ENCODE results near the gene FILIP1L.

FILIP1L gene

DNA sequence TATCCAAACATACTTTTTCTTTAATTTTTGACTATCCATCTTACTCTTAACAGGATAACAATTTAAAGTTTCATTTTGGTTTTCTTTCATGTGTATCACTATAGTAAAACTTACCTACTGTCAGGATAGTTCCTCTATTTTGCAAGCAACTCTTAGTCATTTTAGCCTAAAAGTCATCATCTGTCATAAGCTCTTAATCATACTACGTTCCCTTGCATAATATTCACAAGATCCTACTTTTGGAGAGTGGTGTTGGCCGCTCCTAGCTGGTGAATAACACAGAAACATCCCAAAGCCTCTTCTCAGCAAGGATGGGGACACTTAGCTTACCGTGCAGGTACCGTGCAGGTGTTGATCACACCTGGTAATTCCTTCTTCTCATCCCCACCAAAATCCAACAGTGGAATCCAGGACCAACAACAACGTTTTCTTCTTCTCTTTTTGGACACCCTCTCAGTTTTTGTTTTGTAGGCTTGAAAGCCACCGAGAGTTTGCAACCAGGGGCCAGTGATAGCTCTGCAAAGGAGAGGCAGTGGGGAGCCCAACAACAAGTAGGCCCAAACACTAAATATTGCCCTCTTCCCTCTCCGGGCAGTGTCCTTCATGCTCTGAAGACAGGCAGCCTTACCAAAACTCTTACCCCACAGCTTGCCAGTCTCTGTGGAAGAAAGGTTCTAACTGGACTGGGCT is 433 bp downstream of the FILIP1L start:
- TF ChIP-seq, protein P1, sequence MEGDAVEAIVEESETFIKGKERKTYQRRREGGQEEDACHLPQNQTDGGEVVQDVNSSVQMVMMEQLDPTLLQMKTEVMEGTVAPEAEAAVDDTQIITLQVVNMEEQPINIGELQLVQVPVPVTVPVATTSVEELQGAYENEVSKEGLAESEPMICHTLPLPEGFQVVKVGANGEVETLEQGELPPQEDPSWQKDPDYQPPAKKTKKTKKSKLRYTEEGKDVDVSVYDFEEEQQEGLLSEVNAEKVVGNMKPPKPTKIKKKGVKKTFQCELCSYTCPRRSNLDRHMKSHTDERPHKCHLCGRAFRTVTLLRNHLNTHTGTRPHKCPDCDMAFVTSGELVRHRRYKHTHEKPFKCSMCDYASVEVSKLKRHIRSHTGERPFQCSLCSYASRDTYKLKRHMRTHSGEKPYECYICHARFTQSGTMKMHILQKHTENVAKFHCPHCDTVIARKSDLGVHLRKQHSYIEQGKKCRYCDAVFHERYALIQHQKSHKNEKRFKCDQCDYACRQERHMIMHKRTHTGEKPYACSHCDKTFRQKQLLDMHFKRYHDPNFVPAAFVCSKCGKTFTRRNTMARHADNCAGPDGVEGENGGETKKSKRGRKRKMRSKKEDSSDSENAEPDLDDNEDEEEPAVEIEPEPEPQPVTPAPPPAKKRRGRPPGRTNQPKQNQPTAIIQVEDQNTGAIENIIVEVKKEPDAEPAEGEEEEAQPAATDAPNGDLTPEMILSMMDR (IDR thresholded peaks at IDR 0.05; ENCODE audit: poor library complexity, severe bottlenecking), result no peak
- Histone ChIP-seq H3K27ac (ENCODE audit: poor library complexity, severe bottlenecking) (no peak overlapping the region), H3K36me3 (ENCODE audit: low read depth) (no peaks in the 10 kb centered on the region), H3K4me3 (ENCODE audit: severe bottlenecking) (no peak overlapping the region), H3K27me3 (ENCODE audit: insufficient read depth, poor library complexity, severe bottlenecking) (no peaks in the 10 kb centered on the region), H3K9me3 (ENCODE audit: severe bottlenecking) (no peaks in the 10 kb centered on the region), H3K4me1 (ENCODE audit: insufficient read depth, poor library complexity, severe bottlenecking) (no peaks in the 10 kb centered on the region)
- peak; percentile 67 for ATAC-seq (ENCODE audit: low read depth)
- no peak for DNase-seq (ENCODE audit: low spot score)

DNA sequence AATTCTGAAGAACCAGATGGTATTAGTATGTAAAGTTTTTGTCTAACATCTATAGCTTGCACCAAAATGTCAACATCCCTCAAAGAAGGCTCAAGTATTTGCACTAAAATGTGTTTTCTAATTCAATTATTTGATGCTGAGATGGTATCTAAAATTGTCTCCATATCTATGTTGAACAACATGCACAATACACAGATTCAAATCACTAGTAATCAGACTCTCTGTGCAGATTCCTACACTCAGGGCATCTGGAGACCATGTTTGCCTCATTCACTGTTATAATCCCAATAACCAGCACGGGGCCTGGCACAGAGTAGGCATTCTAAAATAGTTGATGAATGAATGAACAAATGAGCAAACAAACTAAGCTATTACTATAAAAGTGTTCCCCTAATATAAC is 2.6 kb downstream of the FILIP1L start:
- Histone ChIP-seq H3K27me3 (ENCODE audit: insufficient read depth, poor library complexity, severe bottlenecking) (no peaks in the 10 kb centered on the region), H3K27ac (ENCODE audit: poor library complexity, severe bottlenecking) (no peak overlapping the region)
- no peak for ATAC-seq (ENCODE audit: low read depth)

DNA sequence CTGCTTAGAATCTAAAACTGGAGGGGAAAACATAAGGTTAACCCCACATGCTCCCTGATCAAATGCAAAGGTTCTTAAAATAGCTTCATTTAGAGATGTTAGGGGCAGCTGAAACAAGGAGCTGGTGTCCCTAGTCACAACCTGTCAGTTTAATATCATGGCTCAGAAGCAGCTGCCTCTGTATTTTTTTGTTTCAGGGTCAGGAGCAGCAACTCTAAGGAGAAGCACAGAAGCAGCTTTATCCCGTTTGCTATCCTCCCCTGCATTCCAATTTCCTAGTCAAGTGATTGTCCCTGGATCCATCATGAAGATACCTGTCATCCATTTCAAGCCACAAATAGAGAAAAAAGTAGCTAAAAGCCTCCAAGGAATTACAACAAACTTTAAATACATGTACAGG is 4.1 kb downstream of the FILIP1L start:
- peaks cover 33% of the 10 kb centered on the region for H3K4me1 ChIP-seq (ENCODE audit: insufficient read depth, poor library complexity, severe bottlenecking)
- H3K27me3 ChIP-seq (ENCODE audit: insufficient read depth, poor library complexity, severe bottlenecking), result no peaks in the 10 kb centered on the region
- TF ChIP-seq, protein P1 (IDR thresholded peaks at IDR 0.05; ENCODE audit: poor library complexity, severe bottlenecking), result no peak
- ATAC-seq (ENCODE audit: low read depth), result no peak
- H3K9me3 ChIP-seq (ENCODE audit: severe bottlenecking), result no peaks in the 10 kb centered on the region
- DNase-seq (ENCODE audit: low spot score), result no peak
- H3K36me3 ChIP-seq (ENCODE audit: low read depth), result no peaks in the 10 kb centered on the region
- no peak overlapping the region for H3K4me3 ChIP-seq (ENCODE audit: severe bottlenecking)
- no peak overlapping the region for H3K27ac ChIP-seq (ENCODE audit: poor library complexity, severe bottlenecking)

More for the DNA sequence above, 2.6 kb downstream of the FILIP1L start:
- peaks cover 17% of the 10 kb centered on the region for H3K4me1 ChIP-seq (ENCODE audit: insufficient read depth, poor library complexity, severe bottlenecking)
- no peak for DNase-seq (ENCODE audit: low spot score)
- TF ChIP-seq, protein P1 (IDR thresholded peaks at IDR 0.05; ENCODE audit: poor library complexity, severe bottlenecking), result no peak
- no peak overlapping the region for H3K4me3 ChIP-seq (ENCODE audit: severe bottlenecking)
- H3K9me3 ChIP-seq (ENCODE audit: severe bottlenecking), result no peaks in the 10 kb centered on the region
- H3K36me3 ChIP-seq (ENCODE audit: low read depth), result no peaks in the 10 kb centered on the region

DNA sequence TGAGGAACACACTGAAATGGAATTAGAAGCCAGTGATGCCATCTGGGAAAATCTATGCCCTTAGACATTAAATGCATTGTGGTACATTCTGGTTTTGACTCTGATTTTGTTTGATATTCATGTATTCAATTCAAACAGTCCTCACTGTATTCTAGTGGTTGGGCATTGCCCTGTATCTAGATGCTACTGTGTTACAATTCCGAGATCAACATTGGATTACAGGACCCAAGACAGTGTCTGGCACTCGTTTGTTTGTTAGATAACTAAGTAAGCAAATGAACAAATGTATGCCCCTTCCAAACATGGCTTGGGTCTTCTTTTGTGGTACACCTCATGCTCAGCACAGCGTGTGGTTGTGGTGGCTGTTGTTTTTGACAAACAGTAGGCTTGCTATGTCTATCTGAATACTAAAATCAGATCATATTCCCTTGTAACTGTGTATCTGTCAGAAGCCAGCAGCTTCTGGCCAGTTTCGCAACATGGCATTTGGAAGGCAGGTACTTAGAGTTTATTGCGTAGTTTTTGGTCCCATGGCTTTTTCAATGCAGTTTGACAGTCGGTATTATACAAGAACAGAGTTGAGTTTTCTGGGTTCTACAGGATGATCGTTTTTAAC is 5.7 kb downstream of the FILIP1L start:
- no peak for DNase-seq (ENCODE audit: low spot score)
- TF ChIP-seq, protein P1 (IDR thresholded peaks at IDR 0.05; ENCODE audit: poor library complexity, severe bottlenecking), result no peak
- Histone ChIP-seq H3K36me3 (ENCODE audit: low read depth) (no peaks in the 10 kb centered on the region), H3K27me3 (ENCODE audit: insufficient read depth, poor library complexity, severe bottlenecking) (no peaks in the 10 kb centered on the region), H3K4me1 (ENCODE audit: insufficient read depth, poor library complexity, severe bottlenecking) (peaks cover 37% of the 10 kb centered on the region), H3K9me3 (ENCODE audit: severe bottlenecking) (no peaks in the 10 kb centered on the region), H3K4me3 (ENCODE audit: severe bottlenecking) (no peak overlapping the region), H3K27ac (ENCODE audit: poor library complexity, severe bottlenecking) (peak overlapping the region; percentile 75)
- no peak for ATAC-seq (ENCODE audit: low read depth)
